Brain microvascular endothelial cell (primary cell): Measurements from ENCODE around the gene PTPRN2.

Source experiments
- DNase-seq: peaks from one replicate; pipeline ENCODE4 v3.0.0-alpha.2; 2020
- H3K27ac ChIP-seq: fragments of 250-450 bp; sonication (Bioruptor Pico); 2 replicates; pipeline ENCODE4 v1.5.1; 2020; ENCODE audit warnings: mild to moderate bottlenecking, moderate library complexity
- H3K27me3 ChIP-seq: fragments of 250-450 bp; sonication (Bioruptor Pico); replicated peaks from 2 replicates; pipeline ENCODE4 v1.5.1; 2020; ENCODE audit warnings: mild to moderate bottlenecking
- H3K36me3 ChIP-seq: fragments of 250-450 bp; sonication (Bioruptor Pico); replicated peaks from 2 replicates; pipeline ENCODE4 v1.5.1; 2020; ENCODE audit warnings: mild to moderate bottlenecking
- H3K4me3 ChIP-seq: 2 replicates; pipeline ENCODE4 v1.5.1; 2011; ENCODE audit warnings: low read depth, mild to moderate bottlenecking, control low read depth, low read length, moderate library complexity
- CTCF ChIP-seq: IDR thresholded peaks from 2 replicates; pipeline ENCODE4 v1.5.1; 2011; ENCODE audit warnings: low read depth, mild to moderate bottlenecking, moderate library complexity, low read length, control low read depth, inconsistent platforms; ENCODE audit errors: missing control alignments
- in situ Hi-C: cut with HindIII; loops from 2 replicates; pipeline ENCODE4 v1.10.0; 2017; ENCODE audit warnings: low sequenced_read_pairs, low pct_ligation_motif_present

PTPRN2 gene

GRCh38 chr7:157829491-157829890, 758.1 kb downstream of the PTPRN2 start:
- no peaks in the 10 kb centered on the region for H3K27me3 ChIP-seq
- H3K36me3 ChIP-seq = no peaks in the 10 kb centered on the region
- no peak for TF ChIP-seq CTCF
- no peak for DNase-seq
- no peak overlapping the region for H3K4me3 ChIP-seq
- in situ Hi-C loops = no loop called here
- no peak overlapping the region for H3K27ac ChIP-seq

GRCh38 chr7:157828881-157829280, 758.7 kb downstream of the PTPRN2 start:
- in situ Hi-C loops = no loop called here
- Histone ChIP-seq H3K4me3 (no peak overlapping the region), H3K27ac (no peak overlapping the region), H3K36me3 (no peaks in the 10 kb centered on the region), H3K27me3 (no peaks in the 10 kb centered on the region)
- DNase-seq = no peak
- no peak for TF ChIP-seq CTCF

- TF ChIP-seq CTCF = no peak
- DNase-seq = no peak
- no peak overlapping the region for H3K4me3 ChIP-seq
- no peaks in the 10 kb centered on the region for H3K36me3 ChIP-seq
- H3K27me3 ChIP-seq = no peaks in the 10 kb centered on the region
- in situ Hi-C loops = no loop called here
- H3K27ac ChIP-seq = no peak overlapping the region
Observed at GRCh38 chr7:157828190-157828589, 759.4 kb downstream of the PTPRN2 start.

- in situ Hi-C loops = no loop called here
- Histone ChIP-seq H3K4me3 (no peak overlapping the region), H3K36me3 (no peaks in the 10 kb centered on the region), H3K27me3 (no peaks in the 10 kb centered on the region), H3K27ac (no peak overlapping the region)
- no peak for TF ChIP-seq CTCF
- DNase-seq = no peak
Observed at GRCh38 chr7:157827863-157828160, 759.8 kb downstream of the PTPRN2 start.

GRCh38 chr7:157827045-157827862, 760.4 kb downstream of the PTPRN2 start:
- no peaks in the 10 kb centered on the region for H3K27me3 ChIP-seq
- no peaks in the 10 kb centered on the region for H3K36me3 ChIP-seq
- in situ Hi-C loops = no loop called here
- H3K27ac ChIP-seq = no peak overlapping the region
- DNase-seq = no peak
- no peak overlapping the region for H3K4me3 ChIP-seq
- TF ChIP-seq CTCF = no peak

- in situ Hi-C loops = no loop called here
- Histone ChIP-seq H3K4me3 (no peak overlapping the region), H3K36me3 (no peaks in the 10 kb centered on the region), H3K27ac (no peak overlapping the region), H3K27me3 (no peaks in the 10 kb centered on the region)
- TF ChIP-seq CTCF = no peak
- DNase-seq = no peak
Observed at GRCh38 chr7:157826566-157826965, 761.1 kb downstream of the PTPRN2 start.
